Measurements from ENCODE around the gene PELO. TPM values are rescaled to one million over a fixed set of nuclear protein-coding genes. Genes with fewer than 3 reads are reported as not detected.

Gene PELO
- total RNA-seq, 1 experiment from 2014 or later = 33.4 TPM

GRCh38 chr5:52771343-52772039 is 16.2 kb upstream of the PELO start:
- no peak for DNase-seq (ENCODE audit: low read depth)

- DNase-seq (ENCODE audit: low read depth) = no peak
These were observed 15.0 kb upstream of the PELO start for GRCh38 chr5:52772668-52773067.

GRCh38 chr5:52773342-52773741 is 14.4 kb upstream of the PELO start:
- DNase-seq (ENCODE audit: low read depth) = no peak

- DNase-seq (ENCODE audit: low read depth) = no peak
These were observed 13.7 kb upstream of the PELO start for GRCh38 chr5:52774005-52774410.

GRCh38 chr5:52776116-52776515 is 11.6 kb upstream of the PELO start:
- no peak for DNase-seq (ENCODE audit: low read depth)

GRCh38 chr5:52777186-52777585 is 10.5 kb upstream of the PELO start:
- no peak for DNase-seq (ENCODE audit: low read depth)

GRCh38 chr5:52778781-52779180 is 8.9 kb upstream of the PELO start:
- DNase-seq (ENCODE audit: low read depth) = no peak

- DNase-seq (ENCODE audit: low read depth) = no peak
These were observed 8.5 kb upstream of the PELO start for GRCh38 chr5:52779213-52779612.

GRCh38 chr5:52783226-52783959 is 4.3 kb upstream of the PELO start:
- DNase-seq (ENCODE audit: low read depth) = peak; percentile 81

GRCh38 chr5:52784737-52785136 is 3.0 kb upstream of the PELO start:
- DNase-seq (ENCODE audit: low read depth) = peak; percentile 65

GRCh38 chr5:52786391-52786790 is 1.3 kb upstream of the PELO start:
- DNase-seq (ENCODE audit: low read depth) = no peak

- no peak for DNase-seq (ENCODE audit: low read depth)
These were observed 642 bp upstream of the PELO start for GRCh38 chr5:52786949-52787599.

- DNase-seq (ENCODE audit: low read depth) = no peak
These were observed 747 bp downstream of the PELO start for GRCh38 chr5:52788505-52788821.

GRCh38 chr5:52789378-52789777 is 1.7 kb downstream of the PELO start:
- no peak for DNase-seq (ENCODE audit: low read depth)

- no peak for DNase-seq (ENCODE audit: low read depth)
These were observed 2.1 kb downstream of the PELO start for GRCh38 chr5:52789851-52790250.

- no peak for DNase-seq (ENCODE audit: low read depth)
These were observed 3.6 kb downstream of the PELO start for GRCh38 chr5:52791366-52791765.

- DNase-seq (ENCODE audit: low read depth) = no peak
These were observed 6.8 kb downstream of the PELO start for GRCh38 chr5:52794519-52794918.

- no peak for DNase-seq (ENCODE audit: low read depth)
These were observed 8.3 kb downstream of the PELO start for GRCh38 chr5:52796031-52796430.

- DNase-seq (ENCODE audit: low read depth) = no peak
These were observed 8.9 kb downstream of the PELO start for GRCh38 chr5:52796516-52797103.

- DNase-seq (ENCODE audit: low read depth) = no peak
These were observed 11.2 kb downstream of the PELO start for GRCh38 chr5:52798938-52799337.

- DNase-seq (ENCODE audit: low read depth) = peak; percentile 88
These were observed 11.8 kb downstream of the PELO start for GRCh38 chr5:52799358-52799982.

- peak; percentile 88 for DNase-seq (ENCODE audit: low read depth)
These were observed 12.3 kb downstream of the PELO start for GRCh38 chr5:52799983-52800393.
